DOHH2 (cell line): ENCODE measurements around the gene COL19A1.

Source experiments
- H3F3A ChIP-seq: fragments of 200-600 bp; sonication (generic), shearing (Covaris generic); 2 replicates; pipeline ENCODE4 v1.6.0; 2016; ENCODE audit warnings: antibody characterized with exemption, mild to moderate bottlenecking; ENCODE audit not compliant: control insufficient read depth, insufficient read depth
- H3K27ac ChIP-seq: fragments of 200-600 bp; sonication (generic); 2 replicates; pipeline ENCODE4 v1.5.1; 2014; ENCODE audit warnings: low read depth, mild to moderate bottlenecking, low read length, moderate library complexity
- H3K27me3 ChIP-seq: fragments of 200-600 bp; sonication (generic); 2 replicates; pipeline ENCODE4 v1.6.1; 2014; ENCODE audit warnings: mild to moderate bottlenecking, low read length, mixed read lengths; ENCODE audit not compliant: control insufficient read depth
- H3K36me3 ChIP-seq: fragments of 200-600 bp; sonication (generic); 2 replicates; pipeline ENCODE4 v1.6.1; 2014; ENCODE audit warnings: mild to moderate bottlenecking, low read length, moderate library complexity, mixed read lengths; ENCODE audit not compliant: control insufficient read depth
- H3K4me1 ChIP-seq: fragments of 200-600 bp; sonication (generic); 2 replicates; pipeline ENCODE4 v1.6.1; 2014; ENCODE audit warnings: mild to moderate bottlenecking, low read length, mixed read lengths; ENCODE audit not compliant: control insufficient read depth
- H3K4me2 ChIP-seq: fragments of 200-600 bp; sonication (generic); 2 replicates; pipeline ENCODE4 v1.6.0; 2014; ENCODE audit warnings: mild to moderate bottlenecking, low read length, moderate library complexity
- H3K4me3 ChIP-seq: fragments of 200-600 bp; sonication (generic); 2 replicates; pipeline ENCODE4 v1.5.1; 2014; ENCODE audit warnings: mild to moderate bottlenecking, low read length, mixed read lengths
- H3K79me2 ChIP-seq: fragments of 200-600 bp; sonication (generic); 2 replicates; pipeline ENCODE4 v1.6.1; 2014; ENCODE audit warnings: mild to moderate bottlenecking, low read length, mixed read lengths; ENCODE audit not compliant: control insufficient read depth
- H3K9me2 ChIP-seq: fragments of 200-600 bp; sonication (generic); replicated peaks from 2 replicates; pipeline ENCODE4 v1.6.1; 2014; ENCODE audit warnings: mild to moderate bottlenecking, low read length, mixed read lengths; ENCODE audit not compliant: control insufficient read depth
- H3K9me3 ChIP-seq: fragments of 200-600 bp; sonication (generic); 2 replicates; pipeline ENCODE4 v1.6.1; 2014; ENCODE audit warnings: antibody characterized with exemption, low read length, mixed read lengths; ENCODE audit not compliant: control insufficient read depth, insufficient read depth
- H4K20me1 ChIP-seq: fragments of 200-600 bp; sonication (generic); 2 replicates; pipeline ENCODE4 v1.6.0; 2014; ENCODE audit warnings: low read depth, mild to moderate bottlenecking, antibody characterized with exemption, low read length, moderate library complexity; ENCODE audit not compliant: control insufficient read depth, insufficient read depth
- CTCF ChIP-seq: fragments of 200-600 bp; sonication (generic); IDR thresholded peaks from one replicate; pipeline ENCODE4 v1.5.1; 2014; ENCODE audit warnings: antibody characterized with exemption, mild to moderate bottlenecking, low read depth, low read length; ENCODE audit not compliant: poor library complexity, severe bottlenecking
- EZH2phosphoT487 ChIP-seq: fragments of 200-600 bp; sonication (generic); IDR thresholded peaks from 2 replicates; pipeline ENCODE4 v1.6.1; 2017; ENCODE audit warnings: borderline replicate concordance, mild to moderate bottlenecking, antibody characterized with exemption, low read length, moderate library complexity, mixed read lengths

COL19A1 gene

GRCh38 chr6:70028246-70028645, 161.9 kb downstream of the COL19A1 start:
- H3K9me3 ChIP-seq, result no peaks in the 10 kb centered on the region
- H3K27ac ChIP-seq, result no peak overlapping the region
- no peaks in the 10 kb centered on the region for H3K9me2 ChIP-seq
- H3K4me3 ChIP-seq, result no peak overlapping the region
- no peak overlapping the region for H3K4me2 ChIP-seq
- no peaks in the 10 kb centered on the region for H3F3A ChIP-seq
- H3K4me1 ChIP-seq, result no peaks in the 10 kb centered on the region
- no peaks in the 10 kb centered on the region for H3K36me3 ChIP-seq
- H3K27me3 ChIP-seq, result no peaks in the 10 kb centered on the region
- TF ChIP-seq EZH2phosphoT487 (no peak), CTCF (no peak)
- H3K79me2 ChIP-seq, result no peaks in the 10 kb centered on the region
- no peaks in the 10 kb centered on the region for H4K20me1 ChIP-seq

GRCh38 chr6:70028926-70029325, 162.6 kb downstream of the COL19A1 start:
- TF ChIP-seq EZH2phosphoT487 (no peak), CTCF (no peak)
- H3K9me3 ChIP-seq, result no peaks in the 10 kb centered on the region
- H3K36me3 ChIP-seq, result no peaks in the 10 kb centered on the region
- no peaks in the 10 kb centered on the region for H3F3A ChIP-seq
- H3K27me3 ChIP-seq, result no peaks in the 10 kb centered on the region
- no peaks in the 10 kb centered on the region for H3K79me2 ChIP-seq
- H3K4me3 ChIP-seq, result no peak overlapping the region
- no peaks in the 10 kb centered on the region for H3K9me2 ChIP-seq
- no peaks in the 10 kb centered on the region for H3K4me1 ChIP-seq
- no peak overlapping the region for H3K27ac ChIP-seq
- H3K4me2 ChIP-seq, result no peak overlapping the region
- H4K20me1 ChIP-seq, result no peaks in the 10 kb centered on the region

DNA sequence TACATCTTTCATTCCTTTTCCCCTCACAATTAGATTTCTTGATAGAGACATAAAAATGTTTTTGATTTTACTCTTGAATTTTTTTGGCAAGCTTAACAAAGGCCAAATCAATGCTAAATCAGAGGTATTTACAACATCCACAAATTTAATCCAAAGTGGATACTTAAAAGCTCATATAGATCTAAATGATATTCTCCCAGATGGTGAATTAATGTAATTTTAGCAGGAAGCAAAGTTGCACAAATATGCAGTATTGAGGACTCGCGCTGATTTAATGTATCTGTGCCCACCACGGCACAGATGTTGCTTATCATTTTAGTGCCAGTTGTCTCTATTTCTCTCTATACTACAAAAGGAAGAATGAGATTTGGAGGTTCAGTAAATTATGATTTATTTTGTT, 167.4 kb downstream of the COL19A1 start:
- H3K79me2 ChIP-seq, result no peaks in the 10 kb centered on the region
- H3K9me3 ChIP-seq, result no peaks in the 10 kb centered on the region
- no peak overlapping the region for H3K4me3 ChIP-seq
- no peaks in the 10 kb centered on the region for H3K9me2 ChIP-seq
- no peak overlapping the region for H3K4me2 ChIP-seq
- no peaks in the 10 kb centered on the region for H3K27me3 ChIP-seq
- H4K20me1 ChIP-seq, result no peaks in the 10 kb centered on the region
- TF ChIP-seq EZH2phosphoT487, result no peak
- no peak for TF ChIP-seq CTCF
- no peaks in the 10 kb centered on the region for H3K36me3 ChIP-seq
- H3K4me1 ChIP-seq, result no peaks in the 10 kb centered on the region
- H3F3A ChIP-seq, result no peaks in the 10 kb centered on the region
- H3K27ac ChIP-seq, result no peak overlapping the region

DNA sequence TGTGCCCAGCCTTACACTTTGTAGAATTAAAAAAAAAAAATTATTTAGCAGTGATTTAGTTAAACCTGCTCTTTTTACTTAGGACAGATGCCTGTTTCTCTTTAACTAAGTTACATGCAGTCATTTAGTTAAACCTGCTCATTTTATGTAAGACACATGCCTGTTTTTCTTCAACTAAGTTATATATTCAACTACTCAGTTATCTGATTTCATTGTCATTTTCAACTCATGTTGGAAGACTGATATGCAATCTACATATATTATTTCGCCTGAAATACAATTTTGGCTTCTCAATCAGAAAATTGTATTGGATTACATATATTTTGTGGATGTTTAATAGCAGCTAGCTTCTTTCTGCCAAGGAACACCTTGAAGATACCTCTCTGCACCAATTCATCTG, 171.1 kb downstream of the COL19A1 start:
- H3F3A ChIP-seq, result no peaks in the 10 kb centered on the region
- H4K20me1 ChIP-seq, result no peaks in the 10 kb centered on the region
- no peak overlapping the region for H3K27ac ChIP-seq
- H3K9me2 ChIP-seq, result no peaks in the 10 kb centered on the region; the same call in 1 of the 2 replicates
- H3K4me2 ChIP-seq, result no peak overlapping the region
- H3K27me3 ChIP-seq, result no peaks in the 10 kb centered on the region
- H3K9me3 ChIP-seq, result no peaks in the 10 kb centered on the region
- H3K36me3 ChIP-seq, result no peaks in the 10 kb centered on the region
- no peaks in the 10 kb centered on the region for H3K79me2 ChIP-seq
- H3K4me1 ChIP-seq, result no peaks in the 10 kb centered on the region
- TF ChIP-seq EZH2phosphoT487 (no peak), CTCF (no peak)
- H3K4me3 ChIP-seq, result no peak overlapping the region
